Measurements from ENCODE around the gene SLC9A5. TPM values are rescaled to one million over a fixed set of nuclear protein-coding genes. Genes with fewer than 3 reads are reported as not detected.

Gene SLC9A5
- total and polyA plus RNA-seq, 2 experiments from 2014 or later = 4.5 to 5.4 TPM

- Mint-ChIP-seq H3K4me3 (peak overlapping the region; percentile 90), H3K27me3 (ENCODE audit: insufficient read depth, low read depth, poor library complexity) (peaks cover 28% of the 10 kb centered on the region), H3K36me3 (ENCODE audit: low read depth) (peaks cover 5% of the 10 kb centered on the region; the same call in 2 of the 3 replicates), H3K9me3 (no peaks in the 10 kb centered on the region), H3K4me1 (peaks cover 39% of the 10 kb centered on the region), H3K27ac (no peak overlapping the region)
- Histone ChIP-seq H3K27ac (ENCODE audit: low read depth) (no peak overlapping the region), H3K4me3 (peak overlapping the region; percentile 89), H2AFZ (peak overlapping the region; percentile 97; the same call in 1 of the 2 replicates), H3K4me1 (ENCODE audit: insufficient read depth) (peaks cover 23% of the 10 kb centered on the region), H3K79me2 (replicated peaks; ENCODE audit: insufficient read depth) (peaks cover 26% of the 10 kb centered on the region), H4K20me1 (replicated peaks; ENCODE audit: insufficient read depth) (no peaks in the 10 kb centered on the region; the same call in 1 of the 2 replicates), H3K36me3 (ENCODE audit: insufficient read depth) (no peaks in the 10 kb centered on the region; the same call in 1 of the 2 replicates), H3K9me2 (ENCODE audit: insufficient read depth) (no peaks in the 10 kb centered on the region), H3F3A (replicated peaks; ENCODE audit: low read depth) (peaks cover 18% of the 10 kb centered on the region), H3K4me2 (peak overlapping the region; percentile 94), H3K27me3 (ENCODE audit: insufficient read depth) (peaks cover 34% of the 10 kb centered on the region)
- ATAC-seq = peak; percentile 1
- no peak for TF ChIP-seq EZH2phosphoT487 (IDR thresholded peaks at IDR 0.05; ENCODE audit: unreplicated experiment)
- TF ChIP-seq NANOG (IDR thresholded peaks at IDR 0.05; ENCODE audit: borderline replicate concordance) = no peak
- TF ChIP-seq CREB1 (CRISPR knock-in tag; IDR thresholded peaks at IDR 0.05; ENCODE audit: low read depth) = no peak
- TF ChIP-seq ZNF331 (CRISPR knock-in tag; IDR thresholded peaks at IDR 0.05; ENCODE audit: low read depth) = no peak
- TF ChIP-seq, protein P1, sequence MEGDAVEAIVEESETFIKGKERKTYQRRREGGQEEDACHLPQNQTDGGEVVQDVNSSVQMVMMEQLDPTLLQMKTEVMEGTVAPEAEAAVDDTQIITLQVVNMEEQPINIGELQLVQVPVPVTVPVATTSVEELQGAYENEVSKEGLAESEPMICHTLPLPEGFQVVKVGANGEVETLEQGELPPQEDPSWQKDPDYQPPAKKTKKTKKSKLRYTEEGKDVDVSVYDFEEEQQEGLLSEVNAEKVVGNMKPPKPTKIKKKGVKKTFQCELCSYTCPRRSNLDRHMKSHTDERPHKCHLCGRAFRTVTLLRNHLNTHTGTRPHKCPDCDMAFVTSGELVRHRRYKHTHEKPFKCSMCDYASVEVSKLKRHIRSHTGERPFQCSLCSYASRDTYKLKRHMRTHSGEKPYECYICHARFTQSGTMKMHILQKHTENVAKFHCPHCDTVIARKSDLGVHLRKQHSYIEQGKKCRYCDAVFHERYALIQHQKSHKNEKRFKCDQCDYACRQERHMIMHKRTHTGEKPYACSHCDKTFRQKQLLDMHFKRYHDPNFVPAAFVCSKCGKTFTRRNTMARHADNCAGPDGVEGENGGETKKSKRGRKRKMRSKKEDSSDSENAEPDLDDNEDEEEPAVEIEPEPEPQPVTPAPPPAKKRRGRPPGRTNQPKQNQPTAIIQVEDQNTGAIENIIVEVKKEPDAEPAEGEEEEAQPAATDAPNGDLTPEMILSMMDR (conservative IDR thresholded peaks at IDR 0.05; ENCODE audit: low read depth in 2 of 2) = no peak
- TF ChIP-seq, protein P2, sequence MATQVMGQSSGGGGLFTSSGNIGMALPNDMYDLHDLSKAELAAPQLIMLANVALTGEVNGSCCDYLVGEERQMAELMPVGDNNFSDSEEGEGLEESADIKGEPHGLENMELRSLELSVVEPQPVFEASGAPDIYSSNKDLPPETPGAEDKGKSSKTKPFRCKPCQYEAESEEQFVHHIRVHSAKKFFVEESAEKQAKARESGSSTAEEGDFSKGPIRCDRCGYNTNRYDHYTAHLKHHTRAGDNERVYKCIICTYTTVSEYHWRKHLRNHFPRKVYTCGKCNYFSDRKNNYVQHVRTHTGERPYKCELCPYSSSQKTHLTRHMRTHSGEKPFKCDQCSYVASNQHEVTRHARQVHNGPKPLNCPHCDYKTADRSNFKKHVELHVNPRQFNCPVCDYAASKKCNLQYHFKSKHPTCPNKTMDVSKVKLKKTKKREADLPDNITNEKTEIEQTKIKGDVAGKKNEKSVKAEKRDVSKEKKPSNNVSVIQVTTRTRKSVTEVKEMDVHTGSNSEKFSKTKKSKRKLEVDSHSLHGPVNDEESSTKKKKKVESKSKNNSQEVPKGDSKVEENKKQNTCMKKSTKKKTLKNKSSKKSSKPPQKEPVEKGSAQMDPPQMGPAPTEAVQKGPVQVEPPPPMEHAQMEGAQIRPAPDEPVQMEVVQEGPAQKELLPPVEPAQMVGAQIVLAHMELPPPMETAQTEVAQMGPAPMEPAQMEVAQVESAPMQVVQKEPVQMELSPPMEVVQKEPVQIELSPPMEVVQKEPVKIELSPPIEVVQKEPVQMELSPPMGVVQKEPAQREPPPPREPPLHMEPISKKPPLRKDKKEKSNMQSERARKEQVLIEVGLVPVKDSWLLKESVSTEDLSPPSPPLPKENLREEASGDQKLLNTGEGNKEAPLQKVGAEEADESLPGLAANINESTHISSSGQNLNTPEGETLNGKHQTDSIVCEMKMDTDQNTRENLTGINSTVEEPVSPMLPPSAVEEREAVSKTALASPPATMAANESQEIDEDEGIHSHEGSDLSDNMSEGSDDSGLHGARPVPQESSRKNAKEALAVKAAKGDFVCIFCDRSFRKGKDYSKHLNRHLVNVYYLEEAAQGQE (IDR thresholded peaks at IDR 0.05; ENCODE audit: unreplicated experiment) = no peak
- TF ChIP-seq ZNF114 (CRISPR knock-in tag; IDR thresholded peaks at IDR 0.05) = no peak
- TF ChIP-seq EZH2 (IDR thresholded peaks at IDR 0.05; ENCODE audit: low read depth, unreplicated experiment) = no peak
- no peak for DNase-seq (ENCODE audit: low spot score)
Observed at GRCh38 chr16:67248073-67248400, 742 bp upstream of the SLC9A5 start.

DNA sequence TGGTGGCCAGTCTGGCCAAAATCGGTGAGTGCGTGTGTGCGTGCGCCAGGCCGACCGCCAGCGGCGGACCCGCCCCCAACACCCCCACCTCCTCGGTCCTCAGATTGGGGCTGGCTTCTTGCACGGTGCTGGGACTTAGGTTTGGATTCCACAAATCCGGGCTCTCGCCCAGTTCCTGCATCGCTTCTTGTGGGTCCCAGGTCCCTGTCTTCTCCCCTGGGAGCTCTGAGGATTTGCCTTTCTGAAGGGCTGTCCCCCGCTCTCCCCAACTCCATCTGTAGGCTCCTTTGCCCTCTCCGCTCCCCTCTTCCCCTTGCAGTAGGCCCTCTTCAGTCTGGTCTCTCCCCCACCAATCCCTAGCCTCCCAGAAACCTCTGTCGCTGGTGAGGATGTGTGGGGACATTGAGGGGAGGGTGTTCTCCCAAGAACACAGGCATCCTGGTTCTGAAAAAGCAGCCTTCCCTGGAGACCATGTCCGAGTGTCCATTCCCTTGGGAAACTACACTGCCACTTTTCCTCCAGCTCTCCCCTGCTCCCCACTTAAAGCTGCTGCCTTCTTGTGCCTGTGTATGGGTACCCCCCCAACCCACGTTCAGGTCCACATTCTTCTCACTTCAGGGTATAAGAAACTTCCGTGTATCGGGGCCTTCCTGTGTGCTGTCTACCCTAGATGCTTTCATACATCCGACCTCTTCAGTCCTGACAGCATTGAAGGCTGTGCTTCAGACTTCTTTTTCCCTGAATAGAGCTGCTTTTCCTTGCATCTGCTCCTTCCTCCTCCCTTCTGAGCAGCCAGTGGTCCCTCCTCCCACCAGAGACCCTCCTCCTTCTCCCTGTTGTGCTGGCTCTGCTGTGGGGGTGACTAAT lies 632 bp downstream of the SLC9A5 start:
- ATAC-seq = no peak; the same call in 2 of the 3 replicates
- no peak for TF ChIP-seq NANOG (IDR thresholded peaks at IDR 0.05; ENCODE audit: borderline replicate concordance)
- no peak for TF ChIP-seq JUNB (IDR thresholded peaks at IDR 0.05; ENCODE audit: unreplicated experiment)
- no peak for TF ChIP-seq POLR2AphosphoS5 (IDR thresholded peaks at IDR 0.05; ENCODE audit: low read depth)
- TF ChIP-seq, protein P2 (IDR thresholded peaks at IDR 0.05; ENCODE audit: unreplicated experiment) = no peak
- TF ChIP-seq, protein P1 (conservative IDR thresholded peaks at IDR 0.05; ENCODE audit: low read depth in 2 of 2) = no peak
- no peak for TF ChIP-seq CREB1 (CRISPR knock-in tag; IDR thresholded peaks at IDR 0.05; ENCODE audit: low read depth)

More for the DNA sequence above, 632 bp downstream of the SLC9A5 start:
- Histone ChIP-seq H3K79me2 (replicated peaks; ENCODE audit: insufficient read depth) (peaks cover 12% of the 10 kb centered on the region), H3K9me2 (ENCODE audit: insufficient read depth) (no peaks in the 10 kb centered on the region), H4K20me1 (replicated peaks; ENCODE audit: insufficient read depth) (no peaks in the 10 kb centered on the region; the same call in none of the 2 replicates), H3K4me1 (ENCODE audit: insufficient read depth) (peaks cover 23% of the 10 kb centered on the region), H3F3A (replicated peaks; ENCODE audit: low read depth) (peaks cover 18% of the 10 kb centered on the region), H3K36me3 (ENCODE audit: insufficient read depth) (no peaks in the 10 kb centered on the region; the same call in 1 of the 2 replicates), H3K27me3 (ENCODE audit: insufficient read depth) (peaks cover 34% of the 10 kb centered on the region), H3K4me3 (peak overlapping the region; percentile 89), H3K4me2 (peak overlapping the region; percentile 94), H2AFZ (peak overlapping the region; percentile 84; the same call in 1 of the 2 replicates), H3K27ac (ENCODE audit: low read depth) (no peak overlapping the region)
- peak; percentile 59 for DNase-seq (ENCODE audit: low spot score)
- H3K27ac Mint-ChIP-seq = no peak overlapping the region
- H3K9me3 Mint-ChIP-seq = no peaks in the 10 kb centered on the region
- peak overlapping the region; percentile 81 for H3K4me3 Mint-ChIP-seq
- H3K36me3 Mint-ChIP-seq (ENCODE audit: low read depth) = peaks cover 5% of the 10 kb centered on the region; the same call in 2 of the 3 replicates
- H3K4me1 Mint-ChIP-seq = peaks cover 34% of the 10 kb centered on the region
- peaks cover 27% of the 10 kb centered on the region for H3K27me3 Mint-ChIP-seq (ENCODE audit: insufficient read depth, low read depth, poor library complexity)
